ENCODE data around the gene PRXL2B.
"Not testable (repeated sequence)": the region's sequence is repeated elsewhere in the genome, so short reads cannot be mapped to it uniquely, and the experiment has no call there.

The PRXL2B gene

DNA sequence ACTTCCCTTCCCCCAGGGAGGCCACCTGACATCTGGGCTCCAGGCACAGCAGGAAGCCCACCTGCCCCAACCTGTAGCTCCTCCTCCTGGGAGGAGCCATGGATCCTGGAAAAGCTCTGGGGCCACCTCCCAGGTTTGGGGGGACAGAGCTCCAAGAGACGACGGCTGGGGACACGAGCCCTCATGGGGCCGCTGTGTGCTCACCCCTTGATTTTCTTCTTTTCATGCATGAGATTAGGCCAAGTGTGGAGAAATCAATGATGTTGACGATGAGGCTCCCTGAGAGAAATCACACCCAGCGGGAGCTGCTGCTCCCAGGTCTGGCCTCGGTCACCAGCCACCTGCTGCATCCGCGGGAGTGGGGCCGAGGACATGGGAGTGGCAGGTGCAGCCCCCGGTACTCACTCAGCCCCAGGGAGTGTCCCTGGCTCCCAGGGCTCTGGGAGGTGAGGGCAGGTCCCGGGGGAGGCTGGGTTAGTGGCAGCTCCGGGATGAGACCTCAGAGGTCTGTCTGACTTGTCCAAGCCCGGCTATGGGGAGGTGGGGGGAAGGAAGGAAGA lies 21.7 kb upstream of the PRXL2B start:
- no peak for DNase-seq

GRCh38 chr1:2566101-2567045 lies 20.2 kb upstream of the PRXL2B start:
- no peak for DNase-seq

GRCh38 chr1:2567083-2567679 lies 19.4 kb upstream of the PRXL2B start:
- DNase-seq, result no peak

DNA sequence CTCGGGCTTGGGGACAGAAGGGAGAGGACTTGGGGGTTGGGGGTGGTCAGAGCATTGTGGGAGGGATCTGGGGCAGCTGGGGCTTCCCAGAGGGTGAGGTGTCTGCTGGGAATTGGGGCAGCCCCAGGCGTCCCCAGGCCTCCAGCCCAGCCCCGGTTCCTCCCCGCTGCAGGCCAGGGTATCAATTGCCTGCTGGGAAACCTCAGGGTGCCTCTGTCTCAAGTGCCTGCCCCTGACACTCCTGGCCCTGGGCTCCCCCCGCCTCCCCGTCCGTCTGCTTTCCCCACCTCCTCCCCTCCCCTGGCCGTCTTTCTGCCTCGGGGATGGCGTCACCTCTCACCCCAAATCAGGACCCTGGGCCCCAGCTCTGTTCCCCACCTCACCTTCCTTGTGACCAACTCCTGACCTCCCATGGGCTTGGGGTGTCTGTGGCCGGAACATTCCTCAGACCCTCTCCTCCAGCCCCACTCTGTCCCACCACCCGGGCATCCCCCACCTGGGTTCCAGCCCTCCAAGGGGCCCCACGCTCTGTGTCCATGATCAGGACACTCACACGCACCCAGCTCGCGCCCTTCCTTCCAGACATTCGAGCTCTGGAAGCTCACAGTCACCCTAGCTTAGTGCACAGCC lies 18.3 kb upstream of the PRXL2B start:
- not testable (repeated sequence) for DNase-seq

GRCh38 chr1:2569060-2569459 lies 17.5 kb upstream of the PRXL2B start:
- DNase-seq, result no peak

DNA sequence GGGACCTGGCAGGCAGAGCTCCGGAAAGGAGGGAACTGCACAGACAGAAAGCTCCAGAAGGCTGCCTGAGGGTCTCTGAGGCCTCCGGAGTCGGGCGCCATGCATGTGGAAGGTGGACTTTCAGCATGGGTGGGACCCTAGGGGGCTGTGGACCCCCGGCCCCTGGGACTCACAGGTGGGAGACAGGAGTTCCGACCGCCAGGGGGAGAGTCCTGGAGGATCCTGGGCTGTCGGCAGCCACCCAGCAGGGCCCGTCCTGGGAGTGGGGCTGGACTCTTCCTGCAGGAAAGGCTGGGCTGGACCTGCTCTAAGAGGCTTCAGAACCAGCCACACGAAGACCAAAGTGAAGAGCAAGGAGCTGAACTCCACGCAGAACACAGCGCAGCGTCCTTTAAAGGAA lies 16.9 kb upstream of the PRXL2B start:
- not testable (repeated sequence) for DNase-seq

DNA sequence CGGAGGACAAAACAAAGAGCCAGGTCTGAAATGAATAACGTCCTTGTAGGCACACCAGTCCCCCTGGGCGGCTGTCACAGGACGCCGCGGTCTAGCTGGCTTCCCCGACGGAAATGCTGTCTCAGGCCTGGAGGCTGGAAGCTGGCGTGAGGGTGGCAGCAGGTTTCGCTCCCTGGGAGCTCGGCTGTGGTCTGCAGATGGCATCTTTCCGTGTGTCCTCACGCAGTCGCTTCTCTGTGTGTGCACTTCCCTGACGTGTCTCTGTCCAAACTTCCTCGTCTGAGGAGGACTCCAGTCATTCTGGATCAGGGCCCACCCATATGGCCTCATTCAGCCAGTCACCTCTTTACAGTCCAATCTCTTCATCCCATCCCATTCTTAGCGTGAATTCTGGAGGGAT lies 16.2 kb upstream of the PRXL2B start:
- DNase-seq, result no peak

- DNase-seq, result no peak
Observed at GRCh38 chr1:2571348-2571747, 15.2 kb upstream of the PRXL2B start.

DNA sequence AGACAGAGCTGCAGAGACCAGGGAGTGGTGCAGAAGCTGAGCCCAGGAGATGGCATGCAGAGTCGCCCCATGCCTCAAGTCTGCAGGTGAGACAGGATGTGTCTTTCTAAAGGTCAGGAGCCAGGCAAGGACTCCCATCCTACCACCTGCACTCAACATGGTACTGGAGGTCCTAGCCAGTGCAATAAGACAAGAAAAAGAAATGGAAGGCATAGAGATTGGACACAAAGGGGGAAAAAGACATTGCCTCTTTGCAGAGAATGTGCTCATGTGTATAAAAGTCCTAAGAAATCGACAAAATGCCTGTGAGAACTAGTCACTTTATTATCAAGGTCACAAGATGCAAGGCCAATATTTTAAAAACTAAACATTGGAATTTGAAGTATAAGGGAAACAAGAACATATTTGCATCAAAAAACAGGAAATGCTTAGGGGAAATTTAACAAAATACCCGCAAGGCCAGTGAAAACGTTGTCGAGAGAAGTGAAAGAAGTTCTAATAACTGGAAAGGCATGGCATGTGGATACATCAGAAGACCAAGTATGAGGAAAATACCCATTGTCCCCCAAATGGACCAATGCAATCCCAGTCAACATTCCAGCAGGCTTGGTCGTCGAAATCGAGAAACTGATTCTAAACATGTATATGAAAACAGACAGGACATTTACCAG lies 13.2 kb upstream of the PRXL2B start:
- DNase-seq, result no peak

- no peak for DNase-seq
Observed at GRCh38 chr1:2574350-2574749, 12.2 kb upstream of the PRXL2B start.

DNA sequence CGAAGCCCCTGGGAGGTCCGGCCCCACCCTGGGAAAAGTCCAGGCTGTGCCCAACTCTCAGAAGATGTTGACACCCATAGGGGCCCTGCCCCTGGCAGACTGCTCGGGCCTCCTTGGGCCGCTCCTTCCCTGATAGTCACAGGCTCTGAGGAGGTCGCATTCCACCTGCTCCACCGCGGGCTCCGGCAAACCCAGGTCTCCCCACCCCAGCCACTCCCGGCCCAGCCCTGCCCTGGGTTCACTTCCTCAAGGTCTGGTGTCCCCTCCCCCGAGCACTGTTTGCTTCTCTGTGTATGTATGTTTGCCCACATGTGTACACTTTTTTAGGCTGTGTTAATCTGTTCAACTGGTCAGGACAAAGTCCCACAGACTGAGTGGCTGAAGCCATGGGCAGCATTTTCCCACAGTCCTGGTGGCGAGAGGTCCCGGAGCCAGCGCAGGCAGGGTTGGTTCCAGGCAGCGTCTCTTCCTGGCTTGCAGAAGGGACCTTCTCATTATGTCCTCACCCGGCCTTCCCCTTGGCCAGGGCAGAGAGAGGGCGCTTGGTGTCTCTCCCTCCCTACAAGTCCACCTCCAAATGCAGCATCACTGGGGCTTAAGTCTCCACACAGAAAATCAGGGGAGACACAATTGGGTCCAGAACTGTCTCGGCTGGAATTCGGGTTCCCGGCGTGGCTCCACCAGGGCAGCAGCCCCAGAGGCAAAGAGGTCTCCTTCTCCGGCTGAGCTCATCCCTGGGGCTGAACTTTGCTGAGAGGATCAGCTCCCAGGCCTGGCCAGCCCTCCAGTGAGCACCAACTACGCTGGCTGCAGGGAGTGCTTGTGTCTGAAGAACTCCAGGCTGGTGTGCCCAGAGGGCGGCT lies 10.5 kb upstream of the PRXL2B start:
- DNase-seq, result no peak

DNA sequence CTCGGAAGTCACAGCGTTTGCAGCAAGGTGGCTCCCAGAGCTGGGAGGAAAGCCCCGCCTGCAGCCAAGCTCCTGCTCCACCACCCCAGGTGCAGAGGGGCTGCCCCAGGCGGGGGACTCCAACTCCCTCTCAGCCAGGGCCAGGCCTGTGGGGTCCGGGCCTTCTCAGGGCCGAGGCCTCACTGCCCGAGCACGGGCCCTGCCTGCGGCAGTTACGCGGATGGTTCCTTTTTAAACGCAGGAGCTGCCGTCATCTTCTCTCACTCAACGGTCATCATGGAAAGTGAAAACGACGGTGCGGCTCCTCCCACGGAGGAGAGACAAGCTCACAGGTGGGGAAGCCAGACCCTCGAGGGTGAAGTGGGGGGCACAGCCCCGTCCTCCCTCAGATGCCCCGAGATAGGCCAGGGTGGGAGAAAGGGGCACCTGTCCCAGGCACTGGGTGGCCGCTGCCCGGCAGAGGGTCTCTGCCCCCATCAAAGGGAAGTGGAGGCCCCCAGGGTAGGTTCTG lies 9.0 kb upstream of the PRXL2B start:
- peak; percentile 32 to 41 for DNase-seq

DNA sequence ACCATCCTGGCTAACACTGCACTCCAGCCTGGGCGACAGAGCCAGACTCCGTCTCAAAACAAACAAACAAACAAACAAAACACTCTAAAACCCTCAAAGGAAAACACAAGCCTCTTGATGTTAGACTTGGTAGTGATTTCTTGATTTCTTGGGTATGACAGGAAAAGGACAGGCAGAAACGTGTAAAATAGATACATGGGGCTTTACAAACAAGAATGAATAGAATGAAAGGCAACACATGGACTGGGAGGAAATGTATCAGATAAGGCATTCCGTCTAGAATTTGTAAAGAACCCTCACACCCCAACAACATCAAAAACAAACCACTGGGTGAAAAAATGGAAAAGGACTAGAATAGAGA lies 7.8 kb upstream of the PRXL2B start:
- DNase-seq, result no peak

DNA sequence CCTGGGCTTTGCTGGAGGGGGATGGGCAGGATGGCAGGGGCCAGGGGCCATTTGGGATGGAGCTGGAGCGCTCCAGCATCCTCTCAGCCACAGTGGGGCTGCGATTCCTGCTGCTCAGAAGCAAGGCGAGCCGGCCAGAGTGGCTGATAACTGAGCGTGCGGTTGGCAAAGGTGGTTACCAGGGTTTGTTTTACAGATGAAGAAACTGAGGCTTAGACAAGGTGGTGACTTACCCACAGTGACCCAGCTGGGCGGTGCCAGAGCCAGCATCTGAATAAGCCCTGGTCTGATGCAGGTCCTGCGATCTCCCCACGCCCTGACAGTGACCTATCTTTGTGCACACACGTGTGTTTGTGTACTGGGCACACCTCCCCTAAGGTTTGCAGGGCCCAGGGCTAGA lies 5.9 kb upstream of the PRXL2B start:
- no peak for DNase-seq

- no peak for DNase-seq
Observed at GRCh38 chr1:2582391-2582790, 4.2 kb upstream of the PRXL2B start.

GRCh38 chr1:2583331-2583791 lies 3.2 kb upstream of the PRXL2B start:
- no peak for DNase-seq

- no peak for DNase-seq
Observed at GRCh38 chr1:2583871-2584351, 2.7 kb upstream of the PRXL2B start.

- DNase-seq, result no peak
Observed at GRCh38 chr1:2584686-2585317, 1.8 kb upstream of the PRXL2B start.

DNA sequence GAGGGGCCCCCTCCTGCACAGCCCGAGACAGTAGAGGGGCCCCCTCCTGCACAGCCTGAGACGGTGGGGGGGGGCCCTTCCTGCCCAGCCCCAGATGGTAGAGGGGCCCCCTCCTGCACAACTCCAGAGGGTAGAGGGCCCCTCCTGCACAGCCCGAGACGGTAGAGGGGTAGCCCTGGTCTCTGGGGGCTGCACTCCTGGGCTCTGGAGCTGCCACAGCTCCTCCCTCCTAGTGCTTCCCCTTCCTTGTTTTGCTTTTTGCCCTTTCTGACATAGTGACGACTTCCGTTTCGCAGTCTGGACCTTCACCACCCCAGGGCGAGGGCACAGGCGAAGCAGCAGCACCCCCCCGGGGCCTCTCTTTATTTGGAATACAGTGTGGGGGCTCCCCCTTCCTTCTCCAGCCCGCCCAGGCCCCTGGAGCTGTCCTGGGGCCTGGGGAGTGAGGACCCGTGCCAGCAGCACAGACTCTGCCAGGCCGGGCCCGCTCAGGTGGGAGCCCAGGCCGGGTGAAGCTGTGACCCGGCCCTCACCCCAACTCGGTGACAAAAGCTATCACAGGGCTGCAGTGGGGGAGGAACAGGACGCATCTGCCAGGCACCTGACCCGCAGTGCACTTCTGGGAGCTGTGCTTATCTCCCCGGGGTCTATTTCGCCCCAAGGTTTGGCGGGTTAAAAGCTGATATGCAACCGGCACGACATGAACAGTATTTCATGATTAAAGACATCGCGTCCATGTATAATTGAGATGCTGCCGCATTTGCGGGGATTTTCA lies 1.1 kb upstream of the PRXL2B start:
- peak; percentile 42 to 51 for DNase-seq
